ENCODE measurements around the gene SPRTN.

DNA sequence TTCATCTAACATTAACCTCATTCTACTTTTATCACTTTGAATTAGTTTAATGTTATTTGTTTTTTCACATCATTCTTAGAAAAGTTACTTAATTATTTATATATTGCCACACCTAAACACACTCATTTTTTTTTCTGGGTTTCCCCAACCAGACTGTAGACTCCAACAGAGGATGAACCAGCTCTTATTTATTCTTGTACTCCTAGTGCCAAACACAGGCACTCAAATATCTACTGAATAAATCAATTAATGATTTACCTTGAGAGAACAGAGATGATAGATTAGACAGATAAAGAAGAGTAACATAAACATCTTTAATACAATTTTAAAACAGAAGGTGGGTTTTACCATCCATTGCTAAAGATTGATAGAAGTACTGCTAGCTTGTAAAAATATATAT lies 48.4 kb downstream of the SPRTN start:
- TF ChIP-seq CTCF (IDR thresholded peaks at IDR 0.05) (no peak), POLR2A (IDR thresholded peaks at IDR 0.05) (no peak)
